SK-MEL-5 (cell line): Measurements from ENCODE around the gene GPR153. TPM values are rescaled to one million over a fixed set of nuclear protein-coding genes. Genes with fewer than 3 reads are reported as not detected.
A peak's percentile ranks its signal among the peaks of the same experiment; 100 is the strongest.

Experiments
- DNase-seq: peaks from one replicate; pipeline ENCODE4 v3.0.0-alpha.2; 2016; ENCODE audit warnings: low read depth, low spot score
- in situ Hi-C: cut with HindIII; loops from 2 replicates; pipeline ENCODE4 v1.10.0; 2016; ENCODE audit warnings: low sequenced_read_pairs, high pct_unique_total_duplicates, low pct_unique_long_range_greater_than_20kb
- total RNA-seq: library from RNA; depleted of rRNA; stranded (reverse); fragments of >200 nt; shearing (Covaris generic); gene quantifications from 2 replicates; pipeline ENCODE4 v1.2.3, GENCODE V29; 2014

Gene GPR153
- total RNA-seq, 1 experiment from 2014 or later = 4.7 TPM

- in situ Hi-C loops = no loop called here
- peak; percentile 70 for DNase-seq
Observed at GRCh38 chr1:6245086-6245868, 15.6 kb downstream of the GPR153 start.

- no peak for DNase-seq
- in situ Hi-C loops = no loop called here
Observed at GRCh38 chr1:6244401-6245049, 16.4 kb downstream of the GPR153 start.

GRCh38 chr1:6243993-6244392 lies 16.9 kb downstream of the GPR153 start, which contains the start of gene HES3:
HES3 (plus strand) TSS chr1:6244179; CDS start chr1:6244366, 187 bp downstream.
- in situ Hi-C loops = no loop called here
- no peak for DNase-seq

GRCh38 chr1:6243053-6243834 lies 17.7 kb downstream of the GPR153 start:
- no peak for DNase-seq
- in situ Hi-C loops = no loop called here

GRCh38 chr1:6241887-6242740 lies 18.8 kb downstream of the GPR153 start:
- in situ Hi-C loops = no loop called here
- no peak for DNase-seq

GRCh38 chr1:6241107-6241886 lies 19.6 kb downstream of the GPR153 start:
- in situ Hi-C loops = no loop called here
- DNase-seq = no peak

- DNase-seq = no peak
- in situ Hi-C loops = no loop called here
Observed at GRCh38 chr1:6239950-6240768, 20.7 kb downstream of the GPR153 start.

- DNase-seq = no peak
- in situ Hi-C loops = no loop called here
Observed at GRCh38 chr1:6239213-6239752, 21.6 kb downstream of the GPR153 start.

GRCh38 chr1:6237093-6237492 lies 23.8 kb downstream of the GPR153 start:
- no peak for DNase-seq
- in situ Hi-C loops = no loop called here

GRCh38 chr1:6235296-6235677 lies 25.6 kb downstream of the GPR153 start:
- no peak for DNase-seq
- in situ Hi-C loops = no loop called here

- in situ Hi-C loops = no loop called here
- no peak for DNase-seq
Observed at GRCh38 chr1:6234502-6235295, 26.2 kb downstream of the GPR153 start.

- in situ Hi-C loops = no loop called here
- no peak for DNase-seq
Observed at GRCh38 chr1:6233376-6233775, 27.5 kb downstream of the GPR153 start.

GRCh38 chr1:6225651-6226050 lies 35.2 kb downstream of the GPR153 start:
- DNase-seq = no peak
- in situ Hi-C loops = no loop called here

GRCh38 chr1:6224718-6225117 lies 36.2 kb downstream of the GPR153 start:
- in situ Hi-C loops = no loop called here
- no peak for DNase-seq

GRCh38 chr1:6223617-6224016 lies 37.3 kb downstream of the GPR153 start:
- DNase-seq = no peak
- in situ Hi-C loops = no loop called here
